NCI-H2227 (cell line): ENCODE measurements around the gene DDR2.
A peak's percentile ranks its signal among the peaks of the same experiment; 100 is the strongest.

ENCODE experiments used
- DNase-seq: peaks from one replicate; lab custom pipeline; 2025; ENCODE audit not compliant: unreplicated experiment; lab: John Stamatoyannopoulos, UW

The DDR2 gene

GRCh38 chr1:162695687-162696086 is 63.4 kb downstream of the DDR2 start:
- DNase-seq = no peak

GRCh38 chr1:162696286-162696862 is 64.1 kb downstream of the DDR2 start:
- peak; percentile 77 for DNase-seq

- DNase-seq = no peak
Measured at GRCh38 chr1:162697140-162697895, 65.1 kb downstream of the DDR2 start.

- DNase-seq = no peak
Measured at GRCh38 chr1:162699366-162699765, 67.1 kb downstream of the DDR2 start.

- no peak for DNase-seq
Measured at GRCh38 chr1:162700131-162700530, 67.9 kb downstream of the DDR2 start.

GRCh38 chr1:162701286-162701685 is 69.0 kb downstream of the DDR2 start:
- no peak for DNase-seq

GRCh38 chr1:162702628-162703027 is 70.4 kb downstream of the DDR2 start:
- DNase-seq = no peak

GRCh38 chr1:162703708-162704107 is 71.4 kb downstream of the DDR2 start:
- DNase-seq = no peak

- DNase-seq = no peak
Measured at GRCh38 chr1:162704673-162705424, 72.6 kb downstream of the DDR2 start.

GRCh38 chr1:162706003-162706402 is 73.7 kb downstream of the DDR2 start:
- no peak for DNase-seq

GRCh38 chr1:162706606-162707005 is 74.3 kb downstream of the DDR2 start:
- no peak for DNase-seq

GRCh38 chr1:162708286-162708685 is 76.0 kb downstream of the DDR2 start:
- DNase-seq = no peak

GRCh38 chr1:162709132-162709860 is 77.0 kb downstream of the DDR2 start:
- no peak for DNase-seq

- no peak for DNase-seq
Measured at GRCh38 chr1:162709870-162710269, 77.6 kb downstream of the DDR2 start.

- no peak for DNase-seq
Measured at GRCh38 chr1:162710345-162710744, 78.1 kb downstream of the DDR2 start.

GRCh38 chr1:162710780-162711465 is 78.7 kb downstream of the DDR2 start:
- no peak for DNase-seq

- no peak for DNase-seq
Measured at GRCh38 chr1:162712317-162713029, 80.2 kb downstream of the DDR2 start.

GRCh38 chr1:162716123-162716522 is 83.9 kb downstream of the DDR2 start:
- no peak for DNase-seq

- no peak for DNase-seq
Measured at GRCh38 chr1:162716552-162716951, 84.3 kb downstream of the DDR2 start.

GRCh38 chr1:162717548-162718184 is 85.4 kb downstream of the DDR2 start:
- DNase-seq = no peak
